ENCODE data around the gene USP31.

- TF ChIP-seq POLR2A (IDR thresholded peaks at IDR 0.05) = no peak
- TF ChIP-seq CTCF (IDR thresholded peaks at IDR 0.05) = no peak
Observed at GRCh38 chr16:23079675-23080301, 69.5 kb downstream of the USP31 start.
